ENCODE results near the gene LGALSL. TPM values are rescaled to one million over a fixed set of nuclear protein-coding genes. Genes with fewer than 3 reads are reported as not detected.
"Not testable (repeated sequence)": the region's sequence is repeated elsewhere in the genome, so short reads cannot be mapped to it uniquely, and the experiment has no call there.

Gene LGALSL
- total and polyA plus RNA-seq, 2 of the 13 experiments (the other 11 are each of a cell fraction or from before 2014, with no cell fraction given) = 15.4 to 20.0 TPM

GRCh38 chr2:64442801-64443429 lies 11.0 kb upstream of the LGALSL start:
- Histone ChIP-seq H3K4me1 (ENCODE audit: insufficient read depth, low read length) (no peaks in the 10 kb centered on the region), H3K4me2 (ENCODE audit: low read depth, low read length) (no peak overlapping the region), H3K4me3 (replicated peaks in 1 of 3; ENCODE audit: insufficient read depth in 1 of 3, low read depth in 2 of 3, low read length in 3 of 3) (no peak overlapping the region), H3K9ac (ENCODE audit: insufficient read depth, low read depth, low read length) (no peak overlapping the region), H3K79me2 (ENCODE audit: insufficient read depth, low read length) (no peaks in the 10 kb centered on the region), H2AFZ (ENCODE audit: low read length) (no peak overlapping the region), H4K20me1 (ENCODE audit: insufficient read depth, low read length) (no peaks in the 10 kb centered on the region), H3K9me3 (ENCODE audit: low read length) (no peaks in the 10 kb centered on the region), H3K27me3 (ENCODE audit: control insufficient read depth in 1 of 2, insufficient read depth in 2 of 2, low read length in 2 of 2) (no peaks in the 10 kb centered on the region), H3K27ac (ENCODE audit: extremely low read length, insufficient read depth, low read length) (no peak overlapping the region), H3K36me3 (replicated peaks in 1 of 2; ENCODE audit: control insufficient read depth in 1 of 2, insufficient read depth in 2 of 2, low read length in 2 of 2) (no peaks in the 10 kb centered on the region)
- ChIA-PET POLR2A (no interaction called here), CTCF (ENCODE audit: low intra/inter-chr PET ratio, low total read pairs) (no interaction called here)
- no TSS peak for BruUV-seq (replicated peaks)
- intact Hi-C loops (cut with micrococcal nuclease; ENCODE audit: unreplicated experiment) = no loop called here
- no peak for FAIRE-seq
- no peak for ATAC-seq
- 68% methylated on average over 6 of the region's 7 CpGs for WGBS (ENCODE audit: low lambda C conversion rate)
- in situ Hi-C loops (cut with HindIII; ENCODE audit: extremely low pct_ligation_motif_present, low pct_unique_long_range_greater_than_20kb) = no loop called here
- TF ChIP-seq ZNF629 (CRISPR knock-in tag; conservative IDR thresholded peaks at IDR 0.05) (peak; percentile 41; the same call in 1 of the 2 replicates), FLYWCH1 (CRISPR knock-in tag; IDR thresholded peaks at IDR 0.05) (no peak)
- no peak for DNase-seq (ENCODE audit: low spot score)

- H3K36me3 ChIP-seq (replicated peaks in 1 of 2; ENCODE audit: control insufficient read depth in 1 of 2, insufficient read depth in 2 of 2, low read length in 2 of 2); H4K20me1 ChIP-seq (ENCODE audit: insufficient read depth, low read length); H3K9me3 ChIP-seq (ENCODE audit: low read length); H3K4me3 ChIP-seq (replicated peaks in 1 of 3; ENCODE audit: insufficient read depth in 1 of 3, low read depth in 2 of 3, low read length in 3 of 3); ATAC-seq; intact Hi-C loops (cut with micrococcal nuclease; ENCODE audit: unreplicated experiment); H3K27me3 ChIP-seq (ENCODE audit: control insufficient read depth in 1 of 2, insufficient read depth in 2 of 2, low read length in 2 of 2); DNase-seq (ENCODE audit: low spot score); H3K79me2 ChIP-seq (ENCODE audit: insufficient read depth, low read length); in situ Hi-C loops (cut with HindIII; ENCODE audit: extremely low pct_ligation_motif_present, low pct_unique_long_range_greater_than_20kb); POLR2A ChIA-PET; H3K4me2 ChIP-seq (ENCODE audit: low read depth, low read length); H3K27ac ChIP-seq (ENCODE audit: extremely low read length, insufficient read depth, low read length); BruUV-seq (replicated peaks); FAIRE-seq; H3K4me1 ChIP-seq (ENCODE audit: insufficient read depth, low read length); CTCF ChIA-PET (ENCODE audit: low intra/inter-chr PET ratio, low total read pairs); H3K9ac ChIP-seq (ENCODE audit: insufficient read depth, low read depth, low read length); H2AFZ ChIP-seq (ENCODE audit: low read length): not testable (repeated sequence)
These were observed 8.0 kb upstream of the LGALSL start for GRCh38 chr2:64445970-64446369.
